Retina (tissue), 1 donor: ENCODE measurements around the gene LCN6.
"Not testable (repeated sequence)": the region's sequence is repeated elsewhere in the genome, so short reads cannot be mapped to it uniquely, and the experiment has no call there.

Experiments used
- DNase-seq: peaks from one replicate; pipeline ENCODE4 v3.0.0-alpha.2; 2016

Gene LCN6

DNA sequence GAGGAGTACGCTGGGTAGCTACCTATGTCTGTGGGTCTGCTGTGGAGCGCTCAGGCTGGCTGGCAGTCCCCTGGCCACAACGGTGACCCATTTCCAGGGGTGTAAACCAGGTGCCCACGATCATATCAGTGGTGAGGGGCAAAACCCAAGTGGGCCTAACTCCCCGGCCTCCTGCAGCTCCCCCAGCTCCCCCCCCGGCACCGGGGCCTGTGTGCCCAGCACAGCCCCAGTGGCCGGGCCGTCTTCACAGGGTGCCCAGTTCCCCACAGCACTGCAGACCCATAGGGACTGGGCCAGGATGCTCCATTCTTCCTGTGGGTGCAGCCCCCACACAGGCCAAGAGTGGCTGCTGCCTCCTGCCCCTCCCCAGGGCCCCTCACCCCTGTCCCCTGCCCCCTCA lies 10.7 kb upstream of the LCN6 start:
- no peak for DNase-seq

DNA sequence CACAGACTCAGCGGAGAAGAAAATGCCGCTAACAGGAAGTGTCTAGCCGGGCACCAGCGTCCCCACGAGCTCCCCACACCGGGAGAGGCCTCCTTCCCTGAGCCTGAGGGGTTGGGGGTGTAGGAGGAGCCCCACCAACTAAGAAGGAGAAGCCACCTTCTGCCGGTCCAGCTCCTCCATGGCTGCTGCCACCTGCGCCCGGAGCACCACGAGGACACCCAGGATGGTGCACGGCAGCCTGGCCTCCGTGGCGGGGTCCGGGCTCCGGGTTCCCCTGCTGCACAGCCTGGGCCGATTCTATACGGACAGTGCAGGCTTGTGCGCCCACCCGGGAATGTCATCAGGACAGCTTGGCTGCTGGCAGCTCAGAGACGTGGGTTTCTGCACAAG lies 9.4 kb upstream of the LCN6 start:
- no peak for DNase-seq

DNA sequence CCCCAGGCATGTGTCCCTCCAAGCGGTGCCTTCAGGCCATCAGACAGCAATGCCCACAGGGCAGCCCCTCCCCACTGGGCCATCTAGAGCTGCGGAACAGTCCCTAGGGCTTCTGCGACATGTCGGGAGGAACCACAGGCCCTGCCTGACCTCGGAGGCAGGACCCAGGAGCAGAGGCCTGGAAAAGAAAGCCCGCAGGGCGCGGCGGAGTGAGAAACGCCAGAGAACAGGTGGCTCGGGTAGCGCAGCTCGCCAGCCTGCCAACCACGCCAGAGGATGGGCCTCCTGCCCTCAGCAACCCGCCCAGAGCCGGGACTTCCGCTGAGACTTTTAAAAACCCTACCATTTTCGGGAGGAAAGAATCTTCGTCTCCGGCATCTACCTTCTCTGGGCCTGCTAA lies 9.0 kb upstream of the LCN6 start:
- DNase-seq, result no peak

DNA sequence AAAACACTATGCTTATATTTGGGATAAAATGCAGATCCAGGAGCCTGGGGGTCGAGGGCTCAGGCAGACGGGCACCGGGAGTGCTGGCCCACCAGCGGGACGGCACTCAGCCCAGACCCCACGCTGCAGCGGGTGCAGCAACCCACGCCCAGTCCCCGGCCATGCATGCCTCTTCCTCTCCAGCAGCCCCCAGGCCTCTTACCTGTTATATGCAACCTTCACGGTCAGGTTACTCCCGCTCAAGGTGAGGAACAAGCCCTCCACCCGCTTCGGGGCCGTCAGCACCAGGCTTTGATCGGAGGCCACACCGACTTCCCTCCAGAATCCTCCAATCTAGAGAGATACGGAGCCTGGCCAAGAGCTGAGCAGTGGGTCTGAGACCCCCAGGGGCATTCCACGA lies 8.5 kb upstream of the LCN6 start:
- no peak for DNase-seq

DNA sequence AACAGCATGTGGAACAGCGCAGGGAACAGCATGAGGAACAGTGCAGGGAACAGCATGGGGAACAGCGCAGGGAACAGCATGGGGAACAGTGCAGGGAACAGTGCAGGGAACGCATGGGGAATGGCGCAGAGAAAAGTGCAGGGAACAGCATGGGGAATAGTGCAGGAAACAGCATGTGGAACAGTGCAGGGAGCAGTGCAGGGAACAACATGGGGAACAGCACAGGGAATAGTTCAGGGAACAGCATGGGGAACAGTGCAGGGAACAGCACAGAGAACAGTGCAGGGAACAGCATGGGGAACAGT lies 7.8 kb upstream of the LCN6 start:
- no peak for DNase-seq

DNA sequence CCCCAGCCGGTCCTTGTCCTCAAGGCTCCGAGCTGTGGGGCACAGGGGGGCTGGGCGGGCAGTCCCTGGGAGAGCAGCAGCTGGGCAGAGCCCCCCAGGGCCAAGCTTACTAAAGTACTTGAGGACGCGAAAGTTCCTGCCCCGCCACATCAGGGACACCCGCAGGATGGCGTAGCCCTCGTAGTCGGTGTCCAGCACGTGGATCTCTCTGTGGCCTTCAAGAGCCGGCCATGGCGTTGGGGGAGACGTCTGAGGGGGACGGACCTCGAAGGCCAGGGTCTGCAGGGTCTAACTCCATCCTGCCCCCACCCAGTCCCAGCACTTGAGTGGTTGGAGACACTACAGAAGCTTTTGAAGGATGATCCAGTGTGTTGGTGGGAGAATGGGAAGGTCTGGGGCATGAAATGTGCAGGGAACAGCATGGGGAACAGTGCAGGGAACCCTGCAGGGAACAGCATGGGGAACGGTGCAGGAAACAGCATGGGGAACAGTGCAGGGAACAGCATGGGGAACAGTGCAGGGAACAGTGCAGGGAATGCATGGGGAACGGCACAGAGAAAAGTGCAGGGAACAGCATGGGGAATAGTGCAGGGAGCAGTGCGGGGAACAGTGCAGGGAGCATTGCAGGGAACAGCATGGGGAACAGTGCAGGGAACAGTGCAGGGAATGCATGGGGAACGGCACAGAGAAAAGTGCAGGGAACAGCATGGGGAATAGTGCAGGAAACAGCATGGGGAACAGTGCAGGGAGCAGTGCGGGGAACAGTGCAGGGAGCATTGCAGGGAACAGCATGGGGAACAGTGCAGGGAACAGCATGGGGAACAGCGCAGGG lies 7.2 kb upstream of the LCN6 start:
- DNase-seq, result not testable (repeated sequence)

DNA sequence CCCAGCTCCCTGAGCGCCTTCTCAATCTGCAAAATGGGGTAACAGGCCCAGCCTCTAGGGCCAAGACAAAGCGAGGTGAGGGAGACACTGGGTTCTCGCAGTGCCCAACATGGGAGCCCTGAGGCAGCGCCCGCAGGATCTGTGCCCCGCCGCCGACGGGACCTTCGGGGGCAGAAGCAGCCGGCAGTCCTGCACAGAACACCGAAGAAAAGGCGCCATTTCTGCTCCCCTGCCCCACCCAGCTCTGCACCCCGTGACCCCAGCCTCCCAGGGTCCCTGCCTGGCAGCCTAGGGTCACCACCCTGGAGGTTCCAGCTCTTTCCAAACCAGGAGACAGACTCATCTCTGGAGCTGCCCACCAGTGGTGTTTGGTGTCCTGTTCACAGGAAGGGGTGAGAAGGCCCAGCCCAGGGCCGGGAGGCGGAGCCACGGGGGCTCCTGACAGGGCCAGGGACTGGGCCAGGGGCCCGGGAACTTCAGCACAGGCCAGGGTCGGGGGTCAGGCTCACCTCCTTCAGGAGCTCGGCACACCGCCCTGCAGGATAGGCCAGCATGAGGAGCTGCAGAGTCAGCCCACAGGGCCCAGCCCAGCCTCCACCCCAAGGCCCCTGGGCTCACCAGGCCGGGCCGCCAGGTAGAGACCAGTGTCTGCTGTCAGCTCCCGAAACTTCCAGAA lies 6.4 kb upstream of the LCN6 start:
- no peak for DNase-seq

DNA sequence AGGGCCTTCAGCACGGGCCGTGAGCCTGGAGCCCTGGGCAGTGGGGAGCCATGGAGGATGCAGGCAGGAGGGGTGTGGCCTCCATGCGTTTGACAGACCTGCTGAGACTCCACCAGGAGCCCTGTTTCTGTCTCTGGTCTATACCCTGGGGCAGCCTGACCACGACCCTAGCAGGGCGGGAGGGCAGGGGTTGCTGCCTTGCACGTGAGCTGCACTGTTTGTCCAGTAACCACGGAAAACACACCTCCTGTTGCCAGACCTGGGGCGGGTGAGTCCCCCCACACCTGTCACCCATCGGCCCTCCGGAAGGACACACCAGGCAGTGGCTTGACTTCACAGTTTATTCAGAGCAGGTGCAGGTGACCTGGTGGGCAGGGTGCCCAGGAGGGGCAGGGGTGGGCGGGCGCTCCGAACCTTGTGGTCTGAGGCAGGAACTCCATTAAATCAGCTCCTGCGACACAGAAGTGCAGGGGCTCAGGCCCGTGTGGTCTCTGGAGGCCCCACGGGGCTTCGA lies 5.8 kb upstream of the LCN6 start:
- DNase-seq, result no peak

DNA sequence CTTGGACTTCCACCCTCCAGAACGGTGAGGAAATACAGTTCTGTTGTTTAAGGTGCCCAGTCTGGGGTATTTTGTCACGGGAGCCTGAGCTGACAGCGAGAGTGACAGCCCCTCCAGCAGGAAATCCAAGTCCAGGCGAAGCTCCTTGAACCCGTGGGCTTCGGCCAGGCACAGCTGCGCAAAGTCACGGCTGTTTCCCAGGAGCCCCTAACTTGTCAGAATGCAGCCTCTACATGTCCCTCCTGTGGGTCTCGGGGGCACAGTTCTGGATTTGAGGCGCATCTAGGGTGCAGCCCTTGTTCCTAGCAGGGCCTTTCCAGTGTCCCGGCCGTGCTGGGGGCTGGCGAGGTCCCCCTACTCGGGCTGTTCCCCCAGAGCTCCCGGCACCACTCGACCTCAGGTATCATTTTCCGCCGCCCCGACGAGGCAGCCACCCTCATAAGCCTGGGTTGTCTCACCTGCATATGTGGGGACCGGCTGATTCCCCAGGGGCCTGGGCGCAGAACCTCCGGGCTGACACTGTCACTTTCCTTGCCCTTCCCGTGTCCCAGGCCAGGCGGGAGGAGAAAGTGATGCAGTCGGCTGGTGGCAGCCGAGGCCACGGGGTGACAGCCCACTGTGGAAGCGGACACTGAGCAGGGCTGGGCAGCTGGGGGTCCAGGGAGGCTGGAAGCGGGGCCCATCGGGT lies 5.2 kb upstream of the LCN6 start:
- no peak for DNase-seq

DNA sequence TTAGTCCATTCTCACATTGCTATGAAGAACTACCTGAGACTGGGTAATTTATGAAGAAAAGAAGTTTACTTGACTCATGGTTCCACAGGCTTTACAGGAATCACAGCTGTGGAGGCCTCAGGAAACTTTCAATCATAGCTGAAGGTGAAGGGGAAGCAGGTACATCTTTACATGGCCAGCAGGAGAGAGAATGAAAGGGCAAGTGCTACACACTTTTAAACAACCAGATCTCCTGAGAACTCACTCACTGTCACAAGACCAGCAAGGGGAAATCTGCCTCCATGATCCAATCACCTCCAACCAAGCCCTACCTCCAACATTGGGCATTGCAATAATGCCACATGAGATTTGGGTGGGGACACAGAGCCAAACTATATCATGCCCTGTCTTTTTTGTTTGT lies 3.5 kb upstream of the LCN6 start:
- no peak for DNase-seq

DNA sequence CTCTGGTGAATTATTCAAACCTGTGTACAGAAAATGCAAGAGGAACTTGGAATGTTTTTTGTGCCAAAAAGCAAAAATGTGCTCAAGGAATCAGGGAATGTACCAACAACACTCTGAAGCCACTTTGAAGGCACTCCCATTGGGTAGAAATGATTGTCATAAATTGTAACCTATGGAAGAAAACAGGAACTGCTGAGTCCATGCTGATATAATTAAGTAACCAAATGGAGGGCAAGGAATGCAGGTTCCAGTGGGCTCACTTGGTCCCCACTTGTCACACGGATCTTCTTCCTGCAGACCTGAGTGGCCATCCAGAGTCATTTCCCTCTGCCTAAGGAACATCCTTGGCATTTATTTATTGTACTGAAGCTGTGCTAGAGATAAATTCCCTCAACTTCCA lies 2.9 kb upstream of the LCN6 start:
- no peak for DNase-seq

DNA sequence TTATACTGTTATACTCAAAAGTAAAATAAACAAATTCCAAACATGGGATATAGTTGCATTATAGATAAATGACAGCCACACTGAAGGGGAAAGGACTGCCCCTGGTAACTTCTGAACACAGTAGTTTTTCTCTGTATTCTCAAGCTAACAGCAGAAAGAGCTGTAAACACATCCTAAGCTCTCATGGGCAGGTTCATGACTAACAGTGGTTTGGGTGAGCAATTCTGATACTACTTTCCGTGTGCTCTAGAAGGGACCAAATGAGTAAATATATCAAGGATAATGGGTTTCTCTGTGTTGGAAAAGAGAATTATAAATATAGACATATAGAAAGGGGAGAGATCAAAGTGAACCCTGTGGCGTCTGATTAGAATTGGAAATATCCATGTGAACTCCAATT lies 2.2 kb upstream of the LCN6 start:
- no peak for DNase-seq

DNA sequence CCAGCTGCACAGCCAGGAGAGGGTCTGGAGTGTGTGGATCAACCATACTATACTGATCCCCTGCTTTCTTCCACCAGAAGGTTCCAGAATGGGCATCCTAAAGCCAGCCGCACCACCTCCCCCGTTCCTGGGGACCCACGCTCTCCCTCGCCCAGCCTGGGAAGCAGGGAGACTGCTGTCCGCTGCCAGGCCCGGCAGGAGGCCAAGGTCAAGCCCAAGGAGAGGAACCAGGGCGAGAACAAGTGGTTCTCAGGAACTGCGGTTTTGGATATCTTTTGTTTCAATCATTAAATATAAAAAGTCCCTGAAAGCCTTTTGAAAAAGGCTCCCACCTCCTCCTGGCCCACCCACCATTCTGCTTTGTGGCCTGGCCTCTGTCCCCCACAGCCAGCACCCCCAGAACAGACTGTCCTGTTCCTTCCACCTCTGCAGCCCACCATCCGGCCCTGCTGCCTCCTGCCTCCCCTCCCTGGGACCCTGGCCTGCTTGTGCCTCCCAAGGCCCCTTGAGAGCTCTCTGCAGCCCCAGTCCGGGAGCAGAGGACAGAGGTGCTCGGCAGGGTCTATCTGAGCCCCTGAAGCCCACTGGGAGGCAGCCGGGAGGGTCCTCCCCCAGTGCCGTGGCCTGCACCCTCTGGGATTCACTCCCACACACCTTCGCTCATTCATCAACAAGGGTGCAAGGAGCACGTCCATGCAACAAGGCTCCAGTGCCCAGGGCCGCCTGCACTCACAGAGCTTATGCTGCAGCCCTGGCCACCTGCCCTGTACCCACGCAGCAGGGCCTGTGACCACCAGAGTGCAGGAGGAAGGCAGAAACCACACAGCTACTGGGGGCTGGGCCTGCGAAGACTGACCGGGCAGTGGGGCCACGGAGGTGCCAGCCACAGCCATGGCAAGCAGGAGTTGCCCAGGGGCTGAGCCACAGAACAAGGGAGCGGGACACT lies 614 bp upstream of the LCN6 start:
- DNase-seq, result no peak

DNA sequence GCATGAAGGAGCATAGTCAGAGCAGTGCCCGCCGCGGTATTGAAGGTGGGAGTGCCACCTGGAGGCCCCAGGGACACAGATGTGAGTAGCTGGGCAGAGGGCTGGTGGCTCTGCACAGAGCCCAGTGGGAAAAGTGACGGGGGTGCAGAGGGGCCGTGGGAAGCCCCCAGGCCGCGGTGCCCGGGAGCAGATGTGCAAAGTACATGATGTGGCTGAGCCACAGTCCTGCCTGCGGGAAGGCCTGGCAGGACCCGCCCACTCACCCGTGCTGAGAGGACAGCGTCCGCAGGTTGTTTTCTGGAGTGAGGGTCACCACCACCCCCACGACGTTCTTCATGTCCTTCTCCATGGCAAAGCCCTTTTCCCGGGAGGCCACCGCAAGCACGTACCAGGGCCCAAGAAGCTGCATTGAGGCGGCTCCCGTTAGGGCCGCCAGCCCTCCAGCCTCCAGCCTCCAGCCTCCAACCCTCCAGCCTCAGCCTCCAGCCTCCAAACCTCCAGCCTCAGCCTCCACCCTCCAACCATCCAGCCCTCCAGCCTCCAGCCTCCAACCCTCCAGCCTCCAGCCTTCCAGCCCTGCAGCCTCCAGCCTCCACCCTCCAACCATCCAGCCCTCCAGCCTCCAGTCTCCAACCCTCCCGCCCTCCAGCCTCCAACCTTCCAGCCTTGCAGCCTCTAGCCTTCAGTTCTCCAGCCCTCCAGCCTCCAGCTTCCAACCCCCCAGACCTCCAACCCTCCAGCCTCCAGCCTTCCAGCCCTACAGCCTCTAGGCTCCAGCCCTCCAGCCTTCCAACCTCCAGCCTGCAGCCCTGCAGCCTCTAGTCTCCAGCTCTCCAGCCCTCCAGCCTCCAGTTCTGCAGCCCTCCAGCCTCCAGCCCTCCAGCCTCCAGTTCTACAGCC lies 914 bp downstream of the LCN6 start:
- no peak for DNase-seq

DNA sequence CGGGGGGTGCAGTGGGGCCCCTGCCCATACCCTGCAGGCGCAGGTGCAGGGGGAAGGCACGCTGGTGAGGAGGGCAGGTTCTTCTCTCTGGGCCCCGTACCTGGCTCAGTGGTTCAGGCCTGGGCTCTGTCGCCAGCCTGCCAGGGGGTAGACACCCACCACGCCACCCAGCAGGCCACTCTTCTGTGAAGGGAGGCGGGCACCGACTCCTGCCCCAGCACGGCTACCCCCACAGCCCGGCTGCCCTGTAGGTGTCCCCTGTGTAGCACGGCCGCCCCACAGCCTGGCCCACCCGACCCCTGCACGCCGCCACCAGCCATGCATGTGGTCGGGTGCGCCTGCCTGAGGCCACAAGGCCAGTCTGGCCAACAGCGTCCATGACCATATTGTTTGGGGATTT lies 1.7 kb downstream of the LCN6 start:
- DNase-seq, result no peak

DNA sequence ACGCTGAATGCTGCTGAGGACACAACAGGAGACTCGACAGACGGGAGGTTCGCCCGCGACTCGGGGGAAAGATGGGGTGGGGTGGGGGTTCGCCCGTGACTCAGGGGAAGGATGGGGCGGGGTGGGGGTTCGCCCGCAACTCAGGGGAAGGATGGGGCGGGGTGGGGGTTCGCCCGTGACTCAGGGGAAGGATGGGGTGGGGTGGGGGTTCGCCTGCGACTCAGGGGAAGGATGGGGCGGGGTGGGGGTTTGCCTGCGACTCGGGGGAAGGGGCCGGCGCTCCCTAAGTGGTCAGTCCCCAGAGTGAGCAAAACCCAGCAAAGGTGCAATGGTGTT lies 2.2 kb downstream of the LCN6 start:
- DNase-seq, result no peak

DNA sequence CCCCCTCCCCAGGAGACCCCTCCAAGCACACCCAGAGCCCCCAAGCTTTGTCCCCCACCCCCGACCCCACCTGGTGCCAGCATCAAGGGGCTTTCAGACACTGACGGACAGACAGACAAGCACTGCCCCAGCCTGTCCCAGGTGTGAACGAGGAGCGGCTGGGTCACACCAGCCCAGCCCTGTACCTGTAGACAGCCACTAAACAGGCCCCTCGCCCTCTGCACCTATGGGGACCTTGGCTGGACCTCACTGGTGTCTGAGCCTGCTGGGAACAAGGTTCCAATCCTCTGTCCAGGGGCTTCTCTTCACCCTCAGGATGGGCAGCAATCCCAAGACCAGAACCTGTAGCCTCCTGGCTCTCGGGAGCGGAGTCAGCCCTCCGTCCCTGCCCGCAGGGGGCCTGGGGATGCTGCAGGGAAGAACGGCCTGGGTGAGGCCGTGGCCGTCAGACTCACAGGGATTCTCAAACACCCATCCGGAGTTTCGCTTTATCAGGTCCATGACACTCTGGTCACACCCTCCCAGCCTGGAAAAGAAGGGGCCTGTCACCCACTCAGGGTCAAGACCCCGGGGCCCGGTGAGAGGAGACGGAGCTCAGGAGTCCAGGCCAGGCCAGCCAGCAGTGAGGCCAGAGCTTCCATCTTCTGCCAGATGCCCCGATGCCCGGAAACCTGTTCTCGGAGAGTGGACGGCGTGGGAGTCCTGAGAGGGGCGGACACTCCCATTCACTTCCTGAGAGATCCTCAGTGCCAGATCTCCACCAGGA lies 2.8 kb downstream of the LCN6 start:
- no peak for DNase-seq

DNA sequence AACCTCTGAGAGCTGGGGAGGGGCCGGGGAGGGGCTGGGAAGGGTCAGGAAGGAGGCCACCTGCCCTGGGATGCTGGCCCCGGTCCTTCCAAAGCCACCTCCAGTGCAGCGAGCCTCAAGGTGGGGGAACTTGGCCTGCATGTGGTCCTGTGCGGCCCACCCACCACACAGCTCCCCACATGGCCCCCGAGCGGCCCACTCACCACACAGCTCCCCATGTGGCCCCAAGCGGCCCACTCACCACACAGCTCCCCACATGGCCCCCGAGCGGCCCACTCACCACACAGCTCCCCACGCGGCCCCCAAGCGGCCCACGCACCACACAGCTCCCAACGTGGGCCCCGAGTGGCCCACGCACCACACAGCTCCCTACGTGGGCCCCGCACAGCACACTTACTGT lies 3.6 kb downstream of the LCN6 start:
- DNase-seq, result no peak

DNA sequence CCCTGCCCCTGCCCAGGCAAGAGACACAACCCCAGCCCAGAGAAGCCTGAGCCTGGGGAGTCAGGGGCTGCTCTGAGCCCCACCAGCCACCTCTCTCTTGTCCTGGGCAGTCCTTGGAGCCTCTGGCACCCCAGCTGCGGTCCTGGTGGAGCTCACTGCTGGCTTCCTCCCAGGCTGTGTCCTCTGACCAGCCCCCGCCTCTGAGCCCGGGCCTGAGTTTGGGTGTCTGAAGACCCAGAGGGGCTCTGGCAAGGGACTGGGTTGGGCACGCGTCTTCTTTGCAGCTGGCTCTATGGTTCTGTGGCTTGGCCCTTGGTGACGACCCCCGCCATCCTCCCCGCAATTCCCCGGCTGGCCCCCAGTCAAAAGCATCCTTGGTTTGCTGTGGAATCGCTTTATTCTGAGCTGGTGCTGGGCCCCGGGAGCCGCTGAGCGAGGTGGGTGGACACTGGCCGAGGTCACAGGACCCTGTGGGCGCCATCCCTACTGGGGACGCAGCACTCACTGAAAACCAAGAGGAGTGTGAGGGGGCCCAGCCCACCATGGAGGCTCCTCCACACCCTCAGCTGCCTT lies 4.6 kb downstream of the LCN6 start:
- no peak for DNase-seq

DNA sequence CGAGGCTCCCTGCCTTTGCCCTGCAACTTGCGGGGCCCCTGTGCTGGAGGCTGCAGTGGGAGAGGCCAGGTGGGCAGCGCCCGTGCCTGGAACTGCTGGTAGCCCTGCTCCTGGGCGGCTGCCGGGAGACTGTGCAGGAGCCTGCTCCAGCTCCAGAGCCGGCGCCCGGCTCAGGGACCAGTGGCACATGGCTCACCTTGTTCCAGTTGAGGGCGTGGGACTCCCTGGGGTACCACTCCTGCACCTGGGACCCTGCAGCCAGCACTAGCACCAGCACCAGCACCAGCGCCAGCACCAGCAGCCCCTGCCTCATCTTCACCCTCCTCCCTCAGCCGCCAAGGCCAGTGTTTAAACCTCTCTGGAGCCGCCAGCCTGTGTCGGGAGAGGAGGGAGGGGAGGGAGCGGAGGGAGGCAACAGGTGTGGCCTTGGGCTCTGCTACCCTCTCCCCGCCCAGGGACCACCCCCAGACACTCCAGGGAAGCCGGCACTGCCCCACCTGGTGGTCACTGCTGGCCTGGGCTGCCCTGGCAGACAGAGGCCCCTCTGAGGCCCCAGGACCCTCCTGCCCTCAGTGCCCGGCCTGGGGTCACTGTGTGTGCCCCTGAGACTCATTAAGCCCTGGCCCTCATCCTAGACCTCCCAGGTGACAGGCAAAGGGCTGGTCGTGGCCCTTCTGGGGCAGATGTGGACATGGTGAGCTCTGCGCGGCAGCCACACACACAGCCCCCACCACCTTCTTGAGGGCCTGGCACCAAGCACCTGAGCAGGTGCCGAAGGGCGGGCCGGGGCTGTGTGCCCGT lies 5.5 kb downstream of the LCN6 start, which contains the start of gene LCN10:
TSS of gene LCN10 (minus strand) at position 350 of the 801 bp plus-strand sequence. CDS start at position 313, 37 bp downstream.
- DNase-seq, result no peak
